ENCODE results near the gene KAZALD1.

Gene KAZALD1

GRCh38 chr10:101061624-101062231 is at the start of gene KAZALD1:
KAZALD1 (plus strand) TSS chr10:101061989; CDS start chr10:101062593, 604 bp downstream.
- no peak for DNase-seq (ENCODE audit: low spot score)

- DNase-seq (ENCODE audit: low spot score), result peak; percentile 89
Observed at GRCh38 chr10:101012525-101013364, 49.0 kb upstream of the KAZALD1 start.

GRCh38 chr10:101013365-101013825 is 48.4 kb upstream of the KAZALD1 start:
- DNase-seq (ENCODE audit: low spot score), result no peak

GRCh38 chr10:101014230-101014884 is 47.4 kb upstream of the KAZALD1 start:
- DNase-seq (ENCODE audit: low spot score), result peak; percentile 57

- DNase-seq (ENCODE audit: low spot score), result no peak
Observed at GRCh38 chr10:101014966-101015581, 46.7 kb upstream of the KAZALD1 start.

GRCh38 chr10:101015582-101015973 is 46.2 kb upstream of the KAZALD1 start:
- no peak for DNase-seq (ENCODE audit: low spot score)

- no peak for DNase-seq (ENCODE audit: low spot score)
Observed at GRCh38 chr10:101016814-101017213, 45.0 kb upstream of the KAZALD1 start.

GRCh38 chr10:101018118-101018599 is 43.6 kb upstream of the KAZALD1 start:
- DNase-seq (ENCODE audit: low spot score), result no peak

- peak; percentile 46 for DNase-seq (ENCODE audit: low spot score)
Observed at GRCh38 chr10:101018600-101019439, 43.0 kb upstream of the KAZALD1 start.

GRCh38 chr10:101019440-101019703 is 42.4 kb upstream of the KAZALD1 start:
- DNase-seq (ENCODE audit: low spot score), result no peak

- no peak for DNase-seq (ENCODE audit: low spot score)
Observed at GRCh38 chr10:101020427-101021075, 41.2 kb upstream of the KAZALD1 start.

GRCh38 chr10:101021239-101021638 is 40.5 kb upstream of the KAZALD1 start:
- DNase-seq (ENCODE audit: low spot score), result no peak

- DNase-seq (ENCODE audit: low spot score), result no peak
Observed at GRCh38 chr10:101021692-101022251, 40.0 kb upstream of the KAZALD1 start.

- DNase-seq (ENCODE audit: low spot score), result no peak
Observed at GRCh38 chr10:101022967-101023705, 38.7 kb upstream of the KAZALD1 start.

- DNase-seq (ENCODE audit: low spot score), result no peak
Observed at GRCh38 chr10:101027106-101027720, 34.6 kb upstream of the KAZALD1 start.

GRCh38 chr10:101028446-101029337 is 33.1 kb upstream of the KAZALD1 start:
- DNase-seq (ENCODE audit: low spot score), result no peak

- no peak for DNase-seq (ENCODE audit: low spot score)
Observed at GRCh38 chr10:101029520-101030295, 32.1 kb upstream of the KAZALD1 start.
